HEK293 (cell line): ENCODE results near the gene CACUL1.

ENCODE experiments used
- ZNF510 ChIP-seq: fragments of 450-650 bp; formaldehyde crosslinking; IDR thresholded peaks from 2 replicates; pipeline ENCODE4 v1.5.1; 2018; ENCODE audit warnings: mild to moderate bottlenecking, missing genetic modification characterization, missing biosample characterization; ENCODE audit not compliant: insufficient replicate concordance
- TF ChIP-seq, protein P1 (sequence below): fragments of 450-650 bp; formaldehyde crosslinking; IDR thresholded peaks from 2 replicates; pipeline ENCODE4 v1.5.1; 2016; ENCODE audit warnings: missing biosample characterization, missing genetic modification characterization
- TF ChIP-seq, protein P2 (sequence below): fragments of 450-650 bp; formaldehyde crosslinking; IDR thresholded peaks from 2 replicates; pipeline ENCODE4 v1.5.1; 2016; ENCODE audit warnings: missing biosample characterization, missing genetic modification characterization, borderline replicate concordance

- TF ChIP-seq ZNF510 (tag by site-specific recombination) = no peak
- TF ChIP-seq, protein P1, sequence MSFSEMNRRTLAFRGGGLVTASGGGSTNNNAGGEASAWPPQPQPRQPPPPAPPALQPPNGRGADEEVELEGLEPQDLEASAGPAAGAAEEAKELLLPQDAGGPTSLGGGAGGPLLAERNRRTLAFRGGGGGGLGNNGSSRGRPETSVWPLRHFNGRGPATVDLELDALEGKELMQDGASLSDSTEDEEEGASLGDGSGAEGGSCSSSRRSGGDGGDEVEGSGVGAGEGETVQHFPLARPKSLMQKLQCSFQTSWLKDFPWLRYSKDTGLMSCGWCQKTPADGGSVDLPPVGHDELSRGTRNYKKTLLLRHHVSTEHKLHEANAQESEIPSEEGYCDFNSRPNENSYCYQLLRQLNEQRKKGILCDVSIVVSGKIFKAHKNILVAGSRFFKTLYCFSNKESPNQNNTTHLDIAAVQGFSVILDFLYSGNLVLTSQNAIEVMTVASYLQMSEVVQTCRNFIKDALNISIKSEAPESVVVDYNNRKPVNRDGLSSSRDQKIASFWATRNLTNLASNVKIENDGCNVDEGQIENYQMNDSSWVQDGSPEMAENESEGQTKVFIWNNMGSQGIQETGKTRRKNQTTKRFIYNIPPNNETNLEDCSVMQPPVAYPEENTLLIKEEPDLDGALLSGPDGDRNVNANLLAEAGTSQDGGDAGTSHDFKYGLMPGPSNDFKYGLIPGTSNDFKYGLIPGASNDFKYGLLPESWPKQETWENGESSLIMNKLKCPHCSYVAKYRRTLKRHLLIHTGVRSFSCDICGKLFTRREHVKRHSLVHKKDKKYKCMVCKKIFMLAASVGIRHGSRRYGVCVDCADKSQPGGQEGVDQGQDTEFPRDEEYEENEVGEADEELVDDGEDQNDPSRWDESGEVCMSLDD (tag by site-specific recombination) = no peak
- TF ChIP-seq, protein P2, sequence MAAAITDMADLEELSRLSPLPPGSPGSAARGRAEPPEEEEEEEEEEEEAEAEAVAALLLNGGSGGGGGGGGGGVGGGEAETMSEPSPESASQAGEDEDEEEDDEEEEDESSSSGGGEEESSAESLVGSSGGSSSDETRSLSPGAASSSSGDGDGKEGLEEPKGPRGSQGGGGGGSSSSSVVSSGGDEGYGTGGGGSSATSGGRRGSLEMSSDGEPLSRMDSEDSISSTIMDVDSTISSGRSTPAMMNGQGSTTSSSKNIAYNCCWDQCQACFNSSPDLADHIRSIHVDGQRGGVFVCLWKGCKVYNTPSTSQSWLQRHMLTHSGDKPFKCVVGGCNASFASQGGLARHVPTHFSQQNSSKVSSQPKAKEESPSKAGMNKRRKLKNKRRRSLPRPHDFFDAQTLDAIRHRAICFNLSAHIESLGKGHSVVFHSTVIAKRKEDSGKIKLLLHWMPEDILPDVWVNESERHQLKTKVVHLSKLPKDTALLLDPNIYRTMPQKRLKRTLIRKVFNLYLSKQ (tag by site-specific recombination) = no peak
Observed at GRCh38 chr10:118745056-118745455, 9.7 kb downstream of the CACUL1 start.
